Measurements from ENCODE around the gene KCTD10. TPM values are rescaled to one million over a fixed set of nuclear protein-coding genes. Genes with fewer than 3 reads are reported as not detected.
"Not testable (repeated sequence)": the region's sequence is repeated elsewhere in the genome, so short reads cannot be mapped to it uniquely, and the experiment has no call there.

Gene KCTD10
- polyA plus RNA-seq, 1 donor, result 27.6 TPM

DNA sequence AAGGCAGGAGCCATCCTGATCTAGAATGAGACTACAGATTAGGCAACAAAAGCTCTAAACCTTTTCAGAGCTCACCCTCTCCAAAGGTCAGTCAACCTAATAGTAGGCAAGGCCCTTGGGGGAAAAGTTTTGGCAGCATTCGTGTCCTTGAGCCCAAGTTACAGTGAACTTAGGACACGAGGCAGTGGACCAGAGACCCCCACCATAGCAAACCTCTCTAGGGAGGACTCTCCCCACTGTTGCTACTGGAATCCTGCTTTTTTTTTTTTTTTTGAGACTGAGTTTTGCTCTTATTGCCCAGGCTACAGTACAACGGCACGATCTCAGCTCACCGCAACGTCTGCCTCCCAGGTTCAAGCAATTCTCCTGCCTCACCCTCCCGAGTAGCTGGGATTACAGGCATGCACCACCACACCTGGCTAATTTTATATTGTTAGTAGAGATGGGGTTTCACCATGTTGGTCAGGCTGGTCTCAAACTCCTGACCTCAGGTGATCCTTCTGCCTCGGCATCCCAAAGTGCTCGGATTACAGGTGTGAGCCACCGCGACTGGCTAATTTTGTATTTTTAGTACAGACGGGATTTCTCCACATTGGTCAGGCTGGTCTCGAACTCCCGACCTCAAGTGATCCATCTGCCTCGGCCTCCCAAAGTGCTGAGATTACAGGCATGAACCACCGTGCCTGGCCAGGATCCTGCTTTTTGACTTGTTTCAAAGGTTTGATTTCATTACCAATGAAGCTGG, 3.4 kb downstream of the KCTD10 start:
- not testable (repeated sequence) for DNase-seq (ENCODE audit: low read depth)

DNA sequence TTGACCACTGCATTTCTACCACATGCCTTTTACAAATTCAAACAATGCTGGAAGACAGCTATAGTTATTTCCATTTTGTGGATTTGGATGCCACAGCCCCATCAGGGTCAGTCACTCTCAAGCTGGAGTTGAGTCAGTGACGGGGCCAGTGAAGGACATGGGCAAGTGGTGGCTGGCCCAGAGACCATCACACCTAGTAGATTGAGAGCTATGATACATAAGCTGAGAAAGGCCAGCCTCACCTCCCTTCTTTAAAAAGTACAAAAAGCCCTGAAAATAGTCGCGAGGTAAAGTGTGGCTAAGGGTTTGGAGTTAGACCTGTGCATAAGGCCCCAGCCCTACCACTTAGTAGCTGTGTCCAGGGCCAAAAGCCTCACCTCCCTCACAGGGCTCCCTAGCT, 4.1 kb downstream of the KCTD10 start:
- DNase-seq (ENCODE audit: low read depth), result no peak

DNA sequence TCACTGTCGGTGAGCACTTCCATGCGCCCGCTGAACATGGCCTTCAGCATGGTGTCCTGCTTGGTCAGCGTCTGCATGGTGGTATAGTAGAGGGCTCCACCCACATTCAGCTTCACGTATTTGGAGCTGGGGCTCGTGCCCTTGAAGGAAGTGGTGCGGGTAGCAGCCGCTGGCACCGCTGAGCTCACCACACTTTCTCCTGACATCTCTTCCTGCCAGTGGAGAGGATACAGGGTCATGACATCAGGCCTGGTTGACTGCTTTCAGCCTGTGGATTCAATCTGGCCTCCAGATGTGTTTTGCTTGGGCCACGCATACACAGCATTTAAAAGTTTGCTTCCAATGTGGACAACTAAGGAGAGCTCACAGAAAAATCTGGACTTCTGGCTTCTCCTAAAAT, 7.6 kb downstream of the KCTD10 start:
- DNase-seq (ENCODE audit: low read depth), result no peak

GRCh38 chr12:109467978-109468676, 9.0 kb downstream of the KCTD10 start:
- DNase-seq (ENCODE audit: low read depth), result no peak

DNA sequence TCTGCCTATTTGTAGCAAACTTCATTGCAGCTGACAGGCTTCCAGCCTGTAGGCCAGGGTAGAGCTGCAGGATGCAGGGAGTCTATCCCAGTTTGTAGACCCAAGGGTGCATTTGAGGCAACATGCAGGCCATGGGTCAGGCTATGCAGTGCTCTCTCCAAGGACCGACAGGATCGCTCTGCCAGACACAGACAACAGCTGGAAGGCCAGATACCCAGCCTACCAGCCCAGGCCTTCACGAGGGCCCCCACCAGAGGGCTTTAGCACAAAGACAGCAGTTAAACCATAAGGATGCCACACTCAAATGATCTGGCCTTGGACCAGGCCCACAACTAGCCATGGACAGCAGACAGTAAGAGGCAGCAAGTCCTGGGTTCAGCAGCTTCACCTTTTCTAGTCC, 10.3 kb downstream of the KCTD10 start:
- no peak for DNase-seq (ENCODE audit: low read depth)

GRCh38 chr12:109466305-109466704, 10.8 kb downstream of the KCTD10 start:
- no peak for DNase-seq (ENCODE audit: low read depth)

GRCh38 chr12:109464642-109465351, 12.3 kb downstream of the KCTD10 start:
- no peak for DNase-seq (ENCODE audit: low read depth)

- no peak for DNase-seq (ENCODE audit: low read depth)
Measured at GRCh38 chr12:109463756-109464155, 13.3 kb downstream of the KCTD10 start.

DNA sequence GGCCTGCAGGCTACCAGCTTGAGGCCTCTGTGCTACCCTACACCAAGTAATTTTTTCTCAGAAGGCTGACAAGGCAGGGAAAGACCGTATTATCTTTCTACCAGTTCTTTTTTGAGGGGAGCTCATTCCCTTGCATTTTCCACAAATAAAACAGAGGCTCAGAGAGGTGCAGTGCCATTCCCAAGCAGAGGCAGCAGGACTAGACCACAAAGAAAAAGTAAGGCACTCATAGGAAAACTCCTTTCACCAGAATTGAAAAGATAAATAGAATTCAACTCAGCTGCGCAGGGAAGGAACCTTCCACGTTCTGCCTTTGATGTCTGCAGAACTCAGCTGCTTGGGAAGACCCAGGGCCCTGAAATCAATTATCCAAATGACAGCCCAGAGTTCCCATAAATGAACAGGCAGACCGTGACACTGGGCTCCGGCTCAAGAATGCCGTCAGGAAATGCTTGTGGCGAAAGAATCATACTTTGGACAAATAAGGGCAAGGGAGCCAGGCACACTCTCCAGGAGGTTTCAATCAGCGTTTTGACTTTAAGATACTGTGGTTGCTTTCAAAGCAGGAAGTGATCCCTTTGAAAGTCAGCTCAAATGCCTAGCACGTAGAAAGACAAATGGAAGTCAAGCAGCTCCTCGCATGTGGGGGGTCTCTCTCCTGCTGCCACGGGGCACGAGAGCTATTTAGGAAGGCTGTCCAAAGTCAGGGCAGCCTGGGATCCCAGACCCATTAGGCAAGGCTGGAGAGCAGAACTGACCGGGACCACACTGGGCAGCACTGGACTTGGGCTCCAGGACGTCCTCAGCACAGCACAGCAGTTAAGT, 14.0 kb downstream of the KCTD10 start:
- no peak for DNase-seq (ENCODE audit: low read depth)

DNA sequence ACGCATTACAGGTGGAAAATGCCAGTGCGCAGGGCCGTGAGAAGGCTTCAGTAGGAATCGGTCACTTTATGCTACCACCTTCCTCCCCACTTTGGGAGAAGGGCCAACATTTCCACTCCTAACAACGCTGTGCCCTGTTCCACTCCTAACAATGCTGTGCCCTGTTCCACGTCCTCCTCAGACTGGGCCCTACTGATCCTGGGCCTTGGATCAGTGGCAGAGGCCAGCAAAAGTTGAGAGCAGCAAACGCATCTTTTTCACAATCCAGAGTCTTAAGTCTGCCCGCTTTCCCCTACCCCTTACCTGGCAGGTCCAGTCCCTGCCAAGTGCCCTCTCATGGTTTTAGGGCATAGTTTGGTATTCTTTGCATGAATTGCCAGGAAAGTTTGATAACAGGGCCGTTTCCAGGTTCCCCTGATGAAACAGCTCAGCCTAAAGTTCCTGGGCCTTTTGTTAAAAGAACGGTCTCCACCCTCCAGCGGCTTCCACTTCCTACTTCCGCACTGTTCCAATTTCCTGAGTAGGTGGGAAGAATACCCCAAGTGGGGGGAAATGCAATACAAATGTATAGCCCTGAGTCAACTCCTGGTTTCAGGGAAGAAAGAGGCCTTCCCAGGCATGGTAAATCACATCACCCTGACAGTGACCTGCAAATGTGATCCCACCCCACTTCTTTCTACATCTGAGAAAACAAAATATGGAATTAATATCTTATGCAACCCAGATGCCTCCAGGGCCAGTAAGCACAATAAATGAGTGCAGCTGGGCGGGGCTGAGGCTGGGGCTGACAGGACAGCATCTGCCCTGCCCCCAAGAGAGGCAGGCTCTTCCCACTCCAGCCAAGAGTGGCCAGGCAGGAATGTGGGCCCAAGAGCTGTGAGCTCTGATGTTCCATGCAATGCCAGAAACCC, 15.0 kb downstream of the KCTD10 start:
- DNase-seq (ENCODE audit: low read depth), result no peak

DNA sequence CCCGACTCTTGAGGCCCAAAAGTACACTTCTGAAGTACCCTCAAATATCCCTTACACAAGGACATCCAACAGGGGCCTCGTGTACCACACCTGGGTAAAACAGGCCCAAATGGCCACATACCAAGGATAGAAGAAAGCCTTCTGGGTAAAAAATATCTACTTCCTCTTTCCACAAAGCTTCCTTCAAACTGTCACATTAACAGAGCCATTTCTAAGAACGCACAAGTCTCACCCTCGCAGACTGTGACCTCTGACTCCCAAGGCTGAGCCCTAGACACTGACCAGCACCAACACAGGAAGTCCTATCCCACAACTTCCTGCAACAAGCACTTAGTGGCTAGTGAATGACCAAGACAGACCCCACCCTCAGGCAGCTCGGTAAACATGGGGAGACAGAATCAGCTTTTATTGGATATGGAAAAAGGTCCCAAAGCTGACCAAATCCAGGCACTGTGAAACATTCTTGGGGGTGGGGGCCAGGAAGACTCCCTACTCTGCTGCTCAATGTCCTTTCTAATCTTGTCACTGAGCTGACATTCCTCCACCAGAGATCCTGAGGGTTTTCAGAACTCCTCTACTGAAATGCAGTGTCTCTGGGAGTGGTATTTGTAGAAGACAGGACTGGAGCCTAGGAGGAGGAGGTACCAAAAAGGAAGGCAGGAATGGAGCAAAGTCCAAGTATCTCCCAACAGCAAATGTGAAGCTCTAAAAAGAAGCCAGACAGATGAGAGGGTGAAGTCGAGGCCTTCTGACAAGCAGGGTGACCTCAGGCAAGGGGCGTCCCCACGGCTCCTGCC, 15.9 kb downstream of the KCTD10 start:
- DNase-seq (ENCODE audit: low read depth), result no peak

DNA sequence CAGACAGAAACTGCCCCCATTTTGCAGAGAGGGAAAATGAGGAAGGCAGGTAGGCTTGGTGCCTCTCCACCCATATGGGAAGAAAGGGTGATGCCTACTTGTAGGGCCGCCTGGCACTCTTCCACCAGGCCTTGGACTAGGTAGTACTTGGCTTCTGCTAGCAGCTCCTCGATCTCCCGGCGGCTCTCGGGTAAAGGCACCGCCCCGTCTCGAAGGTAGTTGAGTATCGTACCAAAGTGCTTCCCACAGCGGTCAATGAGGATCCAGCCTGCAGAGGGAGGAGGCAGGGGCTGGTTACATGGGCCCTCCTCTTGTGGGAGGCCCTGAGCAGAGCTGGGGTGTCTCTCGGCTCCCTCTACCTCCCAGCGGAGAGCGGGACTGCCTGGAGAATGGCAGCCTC, 16.6 kb downstream of the KCTD10 start:
- DNase-seq (ENCODE audit: low read depth), result no peak

DNA sequence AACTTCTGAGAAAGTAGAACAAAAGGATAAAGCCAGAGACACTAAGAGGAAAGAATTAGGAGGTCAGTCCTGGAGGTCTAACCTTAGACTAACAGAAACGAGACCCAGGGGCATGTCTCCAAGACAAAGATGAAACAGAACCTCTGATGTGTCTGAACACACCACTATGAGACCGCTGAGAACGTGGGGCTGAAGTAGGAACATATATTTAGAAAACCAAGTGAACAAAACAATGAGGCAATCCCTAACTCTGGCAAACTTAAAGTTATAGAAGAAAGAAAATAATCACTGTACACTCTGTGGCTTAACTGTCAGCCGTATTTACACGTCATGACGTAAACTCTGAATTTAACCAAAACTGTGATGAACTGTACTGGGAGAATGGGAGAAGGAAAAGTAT, 17.9 kb downstream of the KCTD10 start:
- DNase-seq (ENCODE audit: low read depth), result no peak

GRCh38 chr12:109458771-109459208, 18.3 kb downstream of the KCTD10 start:
- no peak for DNase-seq (ENCODE audit: low read depth)

- DNase-seq (ENCODE audit: low read depth), result no peak
Measured at GRCh38 chr12:109458086-109458485, 19.0 kb downstream of the KCTD10 start.

DNA sequence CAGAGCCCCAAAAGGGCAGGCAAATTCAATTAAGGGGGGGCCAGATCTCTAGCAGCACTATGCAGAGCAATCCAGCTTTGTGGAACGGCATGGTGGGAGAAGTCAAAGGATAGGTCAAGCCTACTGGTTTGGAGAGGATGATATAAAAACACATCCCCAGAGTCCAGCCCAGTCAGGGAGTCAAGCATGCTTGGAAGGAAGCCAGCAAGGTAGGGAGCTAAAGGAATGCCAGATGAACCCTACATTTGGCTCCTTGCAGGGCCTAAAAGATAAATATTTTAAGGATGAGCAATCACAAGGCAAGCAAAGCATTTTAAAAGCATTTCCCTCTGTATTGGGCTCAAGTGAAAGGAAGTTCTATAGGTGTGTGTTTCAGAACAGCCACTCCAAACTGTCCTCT, 21.4 kb downstream of the KCTD10 start:
- no peak for DNase-seq (ENCODE audit: low read depth)

GRCh38 chr12:109452489-109452888, 24.6 kb downstream of the KCTD10 start:
- no peak for DNase-seq (ENCODE audit: low read depth)

GRCh38 chr12:109451400-109451799, 25.7 kb downstream of the KCTD10 start:
- DNase-seq (ENCODE audit: low read depth), result no peak

GRCh38 chr12:109450980-109451379, 26.1 kb downstream of the KCTD10 start:
- DNase-seq (ENCODE audit: low read depth), result no peak

Data from forelimb muscle (tissue), 1 donor.